Stimulated activated CD8-positive, alpha-beta memory T cell treated with anti-CD3 and anti-CD28 coated beads, Interleukin-12 subunit alpha, Interleukin-12 subunit beta, amount 100 ng/mL, for 4 hours (primary cell): ENCODE results near the gene CHD1.

Experiments
- DNase-seq: peaks from one replicate; pipeline ENCODE4 v3.0.0-alpha.2; 2020; ENCODE audit warnings: low read depth

CHD1 gene

GRCh38 chr5:98899456-98899855 is 29.4 kb downstream of the CHD1 start:
- no peak for DNase-seq

- DNase-seq = no peak
Measured at GRCh38 chr5:98898743-98899142, 30.1 kb downstream of the CHD1 start.

GRCh38 chr5:98891591-98891990 is 37.2 kb downstream of the CHD1 start:
- DNase-seq = no peak

- no peak for DNase-seq
Measured at GRCh38 chr5:98880598-98880997, 48.2 kb downstream of the CHD1 start.

GRCh38 chr5:98880151-98880550 is 48.7 kb downstream of the CHD1 start:
- no peak for DNase-seq

- no peak for DNase-seq
Measured at GRCh38 chr5:98877600-98877999, 51.2 kb downstream of the CHD1 start.

GRCh38 chr5:98872674-98873073 is 56.1 kb downstream of the CHD1 start:
- no peak for DNase-seq

- no peak for DNase-seq
Measured at GRCh38 chr5:98865690-98866089, 63.1 kb downstream of the CHD1 start.

- DNase-seq = no peak
Measured at GRCh38 chr5:98847054-98847453, 81.8 kb downstream of the CHD1 start.

GRCh38 chr5:98846520-98846919 is 82.3 kb downstream of the CHD1 start:
- no peak for DNase-seq

GRCh38 chr5:98845878-98846277 is 82.9 kb downstream of the CHD1 start:
- no peak for DNase-seq

- DNase-seq = no peak
Measured at GRCh38 chr5:98844865-98845264, 83.9 kb downstream of the CHD1 start.

- no peak for DNase-seq
Measured at GRCh38 chr5:98843481-98843880, 85.3 kb downstream of the CHD1 start.

GRCh38 chr5:98840946-98841345 is 87.9 kb downstream of the CHD1 start:
- no peak for DNase-seq

GRCh38 chr5:98839469-98840383 is 89.1 kb downstream of the CHD1 start:
- no peak for DNase-seq

GRCh38 chr5:98836175-98836574 is 92.6 kb downstream of the CHD1 start:
- no peak for DNase-seq

GRCh38 chr5:98827588-98828284 is 101.1 kb downstream of the CHD1 start:
- DNase-seq = no peak

- no peak for DNase-seq
Measured at GRCh38 chr5:98827161-98827560, 101.6 kb downstream of the CHD1 start.

- no peak for DNase-seq
Measured at GRCh38 chr5:98825582-98826375, 103.0 kb downstream of the CHD1 start.

- no peak for DNase-seq
Measured at GRCh38 chr5:98816582-98817222, 112.1 kb downstream of the CHD1 start.

GRCh38 chr5:98813755-98814154 is 115.1 kb downstream of the CHD1 start:
- no peak for DNase-seq

GRCh38 chr5:98810206-98810605 is 118.6 kb downstream of the CHD1 start:
- no peak for DNase-seq
